ENCODE measurements around the gene CASKIN1.
"Not testable (repeated sequence)": the region's sequence is repeated elsewhere in the genome, so short reads cannot be mapped to it uniquely, and the experiment has no call there.

Gene CASKIN1

DNA sequence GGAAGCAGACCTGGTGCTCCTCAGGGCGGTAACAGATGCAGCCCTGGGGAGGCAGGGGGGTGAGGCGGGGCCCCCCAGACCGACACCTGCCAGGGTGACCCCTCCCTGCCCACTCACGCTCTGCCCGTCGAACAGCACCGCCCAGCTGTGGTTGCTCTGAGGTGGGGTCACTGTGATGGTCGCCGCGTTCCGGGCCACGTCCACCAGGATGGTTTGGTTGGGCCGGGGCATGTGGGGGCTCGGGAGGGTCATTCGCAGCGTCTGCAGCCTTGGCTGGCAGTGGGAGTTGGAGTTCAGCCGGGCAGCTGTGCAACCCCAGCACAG lies 13.6 kb upstream of the CASKIN1 start:
- no peak for DNase-seq

DNA sequence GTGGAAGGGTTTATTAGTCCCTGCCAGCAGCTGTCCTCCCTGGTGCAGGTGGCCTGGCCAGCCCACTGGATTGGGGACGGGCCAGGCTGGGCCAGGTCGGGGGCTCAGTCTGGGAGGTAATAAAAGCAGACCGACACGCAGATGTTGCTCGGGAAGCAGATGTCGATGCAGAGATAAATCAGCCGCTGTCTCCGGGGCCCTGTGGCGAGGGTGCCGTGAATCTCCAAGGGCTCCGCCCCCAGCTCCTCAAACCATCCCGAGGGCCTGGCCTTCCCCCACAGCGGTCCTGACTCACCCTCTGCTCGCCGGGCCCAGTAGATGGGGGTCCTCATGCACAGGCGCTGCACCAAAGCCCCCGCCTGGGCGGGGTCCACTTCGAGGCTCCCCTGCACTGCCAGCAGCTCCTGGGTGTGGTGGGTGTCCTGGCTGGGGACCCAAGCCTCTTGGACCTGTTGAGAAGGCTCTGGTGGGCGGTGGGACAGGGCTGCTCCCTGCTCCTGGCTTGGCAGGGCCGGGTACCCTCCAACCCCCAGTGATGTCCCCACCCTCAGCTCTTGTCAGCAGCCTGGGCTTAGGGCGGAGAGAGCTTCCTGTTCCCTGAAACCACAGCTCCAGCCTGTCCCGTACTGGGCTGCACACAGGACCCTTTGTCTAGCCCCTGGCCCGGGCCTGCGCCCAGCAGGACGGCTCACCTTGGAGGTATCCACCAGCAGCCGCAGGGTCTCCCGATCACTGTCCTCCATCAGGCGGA lies 13.0 kb upstream of the CASKIN1 start:
- no peak for DNase-seq

DNA sequence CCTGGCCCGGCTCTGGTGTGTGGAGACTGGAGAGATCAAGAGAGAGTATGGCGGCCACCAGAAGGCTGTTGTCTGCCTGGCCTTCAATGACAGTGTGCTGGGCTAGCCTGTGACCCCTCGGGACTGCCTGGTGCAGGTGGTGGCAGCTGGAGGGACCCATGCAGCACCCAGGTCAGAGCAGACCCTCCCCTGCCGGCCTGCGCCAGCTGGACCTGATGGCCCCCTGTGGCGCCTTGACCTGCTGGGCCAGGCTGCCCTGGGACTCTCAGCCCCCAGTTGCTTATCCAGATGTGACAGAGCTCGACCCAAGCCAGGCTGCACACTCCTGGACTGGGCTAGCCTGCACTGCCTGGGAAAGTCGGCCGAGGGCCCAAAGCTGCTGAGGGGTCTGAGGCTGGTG lies 12.4 kb upstream of the CASKIN1 start:
- no peak for DNase-seq

DNA sequence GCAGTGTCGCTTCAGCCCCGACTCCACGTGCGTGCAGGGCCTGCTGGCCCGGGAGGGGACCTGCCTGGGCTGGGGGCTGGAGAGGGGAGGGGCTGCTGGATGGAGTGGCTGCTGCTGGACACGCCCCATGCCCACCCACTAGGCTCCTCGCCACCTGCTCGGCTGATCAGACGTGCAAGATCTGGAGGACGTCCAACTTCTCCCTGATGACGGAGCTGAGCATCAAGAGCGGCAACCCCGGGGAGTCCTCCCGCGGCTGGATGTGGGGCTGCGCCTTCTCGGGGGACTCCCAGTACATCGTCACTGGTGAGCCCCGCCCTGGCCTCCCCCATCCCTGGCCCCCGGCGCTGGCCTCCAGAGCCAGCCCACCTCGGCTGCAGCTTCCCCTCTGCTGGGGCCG lies 11.9 kb upstream of the CASKIN1 start:
- DNase-seq: no peak

DNA sequence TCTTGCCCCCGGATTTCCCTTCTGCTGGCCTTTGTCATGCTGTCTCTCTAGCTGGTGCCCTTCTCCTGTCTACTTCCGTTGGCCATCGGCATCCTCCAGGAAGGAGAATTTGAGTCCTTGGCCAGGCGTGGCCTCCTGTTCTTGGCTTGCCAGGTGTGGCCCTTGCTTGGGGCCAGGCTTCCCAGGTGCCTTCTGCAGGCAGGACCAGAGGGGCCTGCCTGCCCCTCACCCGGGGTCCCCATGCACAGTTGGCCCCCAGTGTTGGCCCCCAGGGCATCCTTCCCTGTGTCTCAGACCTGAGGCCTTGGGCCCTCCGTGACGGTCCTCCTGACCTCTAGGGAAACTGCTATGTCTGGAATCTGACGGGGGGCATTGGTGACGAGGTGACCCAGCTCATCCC lies 11.5 kb upstream of the CASKIN1 start:
- DNase-seq: no peak

DNA sequence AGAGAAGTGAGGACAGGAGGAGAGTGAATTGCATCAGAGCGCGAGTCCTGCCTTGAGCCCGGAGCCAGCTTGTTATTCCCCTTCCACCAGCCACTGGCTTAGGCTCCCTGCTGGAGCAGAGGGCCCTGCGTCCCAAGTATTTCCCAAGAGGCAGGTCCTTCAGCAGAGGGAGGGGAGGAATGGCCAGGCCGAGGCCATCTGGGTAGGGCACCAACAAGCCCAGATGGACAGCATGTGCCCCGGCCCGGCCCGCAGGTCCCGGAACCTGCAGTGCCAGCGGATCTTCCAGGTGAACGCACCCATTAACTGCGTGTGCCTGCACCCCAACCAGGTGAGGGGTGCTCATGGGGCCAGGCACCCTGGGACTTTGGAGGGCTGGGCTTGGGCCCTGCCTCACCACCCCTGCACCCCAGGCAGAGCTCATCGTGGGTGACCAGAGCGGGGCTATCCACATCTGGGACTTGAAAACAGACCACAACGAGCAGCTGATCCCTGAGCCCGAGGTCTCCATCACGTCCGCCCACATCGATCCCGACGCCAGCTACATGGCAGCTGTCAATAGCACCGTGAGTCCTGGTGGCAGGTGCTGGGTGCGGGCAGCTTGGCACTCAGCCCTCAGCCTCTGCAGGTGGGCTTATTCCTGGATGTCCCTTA lies 10.5 kb upstream of the CASKIN1 start:
- DNase-seq: no peak

DNA sequence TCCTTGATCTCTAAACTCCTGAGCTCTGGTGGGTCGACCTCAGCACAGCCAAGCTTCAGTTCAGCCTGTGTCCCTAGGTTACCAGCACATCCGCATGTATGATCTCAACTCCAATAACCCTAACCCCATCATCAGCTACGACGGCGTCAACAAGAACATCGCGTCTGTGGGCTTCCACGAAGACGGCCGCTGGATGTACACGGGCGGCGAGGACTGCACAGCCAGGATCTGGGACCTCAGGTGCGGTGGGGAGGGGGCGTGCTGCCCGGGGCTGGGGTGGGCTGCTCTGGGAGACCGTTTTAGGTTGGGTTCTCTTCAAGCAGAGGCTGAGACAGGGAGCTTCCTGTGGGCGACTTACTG lies 10.0 kb upstream of the CASKIN1 start:
- no peak for DNase-seq

DNA sequence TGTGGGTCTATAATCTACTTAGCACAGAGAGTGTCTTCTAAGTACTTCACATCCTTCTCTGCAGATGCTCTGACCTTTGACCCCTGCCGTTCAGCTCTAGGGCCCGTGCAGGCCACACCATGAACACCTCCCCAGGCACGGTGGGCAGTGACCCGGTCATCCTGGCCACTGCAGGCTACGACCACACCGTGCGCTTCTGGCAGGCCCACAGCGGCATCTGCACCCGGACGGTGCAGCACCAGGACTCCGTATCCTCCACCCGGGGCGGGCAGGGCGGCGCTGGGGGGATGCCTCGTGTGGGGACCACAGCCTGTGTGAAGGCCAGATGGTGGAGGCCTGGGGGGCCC lies 9.5 kb upstream of the CASKIN1 start:
- no peak for DNase-seq

DNA sequence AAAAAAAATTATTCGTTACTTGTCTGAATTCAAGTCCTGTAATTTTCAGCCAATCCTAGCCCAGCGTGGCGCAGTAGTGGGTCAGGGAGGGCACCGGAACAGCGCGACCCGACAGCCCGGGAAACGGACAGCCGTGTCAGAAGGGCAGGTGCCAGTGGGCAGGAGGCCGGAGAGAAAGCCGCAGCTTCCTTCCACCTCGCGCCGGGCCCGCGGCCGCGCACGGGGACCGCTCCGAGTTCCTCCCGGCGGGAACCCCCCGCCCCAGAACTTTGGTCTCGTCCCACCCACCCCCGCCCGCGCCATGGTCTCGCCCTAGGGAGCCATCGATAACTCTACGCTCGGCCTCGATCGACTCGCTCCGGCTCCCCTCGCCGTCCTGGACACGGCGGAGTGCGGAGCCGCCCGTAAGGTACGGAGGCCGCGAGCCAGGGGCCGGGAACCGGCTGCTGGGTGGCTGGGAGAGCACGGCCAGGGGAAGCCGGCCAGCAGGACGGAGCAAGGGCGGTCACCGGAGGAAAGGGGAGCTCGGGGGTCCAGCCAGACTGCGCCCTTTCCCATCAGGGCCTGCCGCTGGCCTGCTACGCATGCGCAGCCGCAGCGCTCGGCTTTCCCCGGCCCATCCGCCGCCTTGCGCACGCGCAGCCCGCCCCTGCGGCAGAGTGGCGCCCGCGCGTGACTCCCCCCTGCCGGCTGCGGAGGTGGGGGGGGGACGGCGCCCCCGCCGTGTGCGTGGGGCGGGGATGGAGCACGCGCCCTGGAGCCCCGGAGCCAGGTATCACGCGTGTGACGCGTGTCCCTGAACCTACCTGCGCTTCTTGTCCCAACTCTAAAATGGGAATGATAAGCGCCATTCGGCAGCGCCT lies 8.9 kb upstream of the CASKIN1 start, which contains the start of gene MLST8:
Gene MLST8, plus strand, starts transcription at position 351 of the 863 bp plus-strand sequence. CDS start 632 bp downstream, outside the sequence.
- DNase-seq: peak; percentile 78 to 90

DNA sequence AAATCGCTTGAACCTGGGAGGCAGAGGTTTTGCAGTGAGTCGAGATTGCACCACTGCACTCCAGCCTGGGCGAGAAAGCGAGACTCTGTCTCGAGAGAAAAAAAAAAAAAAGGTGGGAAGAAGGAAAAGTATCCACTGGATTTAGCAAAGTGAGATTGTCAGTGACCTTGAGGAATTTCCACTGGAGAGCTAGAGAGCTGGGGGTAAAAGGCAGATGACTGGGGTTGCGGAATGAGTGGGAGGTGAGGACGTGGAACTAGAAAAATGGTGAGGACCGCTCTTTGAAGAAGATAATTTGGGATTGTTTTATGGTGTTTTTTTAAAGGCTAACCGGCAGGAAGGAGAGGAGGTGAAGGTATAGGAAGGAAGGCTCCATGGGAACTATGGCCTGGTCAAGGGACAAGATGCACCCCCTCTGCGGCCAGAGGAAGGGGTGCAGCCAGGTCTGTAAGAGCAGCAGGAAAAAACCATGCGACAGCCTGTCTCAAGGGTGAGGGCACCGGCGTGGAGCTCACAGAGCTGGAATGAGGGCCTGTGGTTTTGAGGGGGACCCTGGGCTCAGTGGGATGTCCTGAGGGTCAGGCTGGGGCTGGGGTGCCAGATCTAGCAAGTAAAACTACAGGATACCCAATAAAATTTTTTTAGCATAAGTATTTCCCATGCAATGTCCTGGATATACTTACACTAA lies 8.2 kb upstream of the CASKIN1 start:
- DNase-seq: no peak

DNA sequence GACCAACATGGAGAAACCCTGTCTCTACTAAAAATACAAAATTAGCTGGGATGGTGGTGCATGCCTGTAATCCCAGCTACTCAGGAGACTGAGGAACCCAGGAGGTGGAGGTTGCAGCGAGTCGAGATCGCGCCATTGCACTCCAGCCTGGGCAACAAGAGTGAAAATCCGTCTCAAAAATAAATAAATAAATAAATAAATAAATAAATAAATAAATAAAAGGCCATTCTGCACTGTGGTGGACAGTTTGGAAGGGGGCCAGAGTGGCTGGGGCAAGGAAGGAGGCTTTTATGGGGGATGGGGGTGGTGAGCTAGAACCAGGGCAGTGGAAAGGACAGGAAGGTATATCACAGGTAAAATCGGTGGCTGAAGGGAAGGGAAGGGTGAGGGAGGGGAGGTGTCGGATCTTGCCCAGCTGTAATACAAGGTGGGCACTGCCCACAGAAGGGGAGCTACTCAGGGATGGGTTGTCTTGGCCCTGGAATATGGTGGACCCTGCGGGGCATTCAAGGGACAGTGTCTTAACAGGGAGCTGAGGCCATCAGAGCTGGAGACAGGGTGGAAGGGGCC lies 6.8 kb upstream of the CASKIN1 start:
- not testable (repeated sequence) for DNase-seq

DNA sequence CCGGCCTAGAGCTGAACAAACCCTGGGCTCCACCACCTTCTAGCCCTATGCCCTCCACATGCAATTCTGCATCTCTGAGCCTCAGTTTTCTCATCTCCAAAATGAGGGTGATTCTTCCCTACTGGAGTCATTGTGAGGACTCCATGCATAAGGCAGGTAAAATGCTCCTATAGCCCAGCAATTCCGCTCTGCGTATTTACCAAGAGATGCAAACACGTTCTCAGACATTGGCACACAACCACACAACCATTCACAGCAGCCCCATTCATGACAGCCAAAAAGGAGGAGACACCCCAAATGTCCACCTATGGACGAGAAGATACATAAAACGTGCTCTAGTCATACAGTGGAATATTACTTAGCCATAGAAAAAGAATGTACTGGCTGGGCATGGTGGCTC lies 3.9 kb upstream of the CASKIN1 start:
- no peak for DNase-seq

DNA sequence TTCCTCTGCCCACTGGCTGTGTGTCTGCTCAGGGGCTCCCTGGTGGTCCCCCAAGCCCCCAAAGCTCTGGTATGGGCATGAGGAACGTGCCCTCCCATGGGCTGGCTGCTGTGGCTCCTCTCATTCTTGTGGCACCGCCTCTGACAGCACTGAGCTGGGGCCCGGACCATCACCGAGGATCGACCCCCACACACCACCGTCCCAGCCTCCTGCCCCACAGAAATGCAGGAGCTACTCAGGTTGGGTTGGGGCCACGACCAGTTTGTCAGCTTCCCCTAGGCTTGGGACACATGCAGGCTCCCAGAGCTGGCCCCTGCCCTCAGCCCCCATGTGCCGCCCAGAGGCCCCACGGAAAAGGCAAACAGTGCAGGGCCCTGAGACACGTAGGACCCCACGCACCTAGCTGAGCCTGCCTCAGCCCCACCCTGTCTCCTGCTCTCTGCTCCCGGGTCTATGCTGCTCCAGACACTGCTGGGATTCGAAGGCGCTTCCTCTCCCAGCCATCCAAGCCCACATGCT lies 3.3 kb upstream of the CASKIN1 start:
- no peak for DNase-seq

DNA sequence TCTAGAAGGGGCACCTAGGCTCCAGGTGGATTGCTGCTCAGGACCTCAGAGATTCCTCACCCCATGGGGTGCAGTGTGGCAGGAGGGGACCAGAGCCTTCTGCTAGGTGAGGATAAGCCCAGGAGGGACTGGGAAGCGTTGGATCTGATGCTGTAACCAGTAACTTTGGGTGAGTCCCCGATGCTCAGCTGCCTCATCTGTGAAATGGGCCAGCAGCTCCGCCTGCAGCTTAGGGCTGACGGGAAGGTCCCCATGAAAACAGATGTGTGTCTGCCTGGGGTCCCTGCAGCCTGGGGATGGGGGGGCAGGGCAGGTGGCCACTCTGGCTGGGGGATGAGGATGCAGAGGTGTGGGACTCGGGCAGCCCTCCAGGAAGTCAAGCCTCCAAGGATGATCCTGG lies 2.7 kb upstream of the CASKIN1 start:
- DNase-seq: no peak

DNA sequence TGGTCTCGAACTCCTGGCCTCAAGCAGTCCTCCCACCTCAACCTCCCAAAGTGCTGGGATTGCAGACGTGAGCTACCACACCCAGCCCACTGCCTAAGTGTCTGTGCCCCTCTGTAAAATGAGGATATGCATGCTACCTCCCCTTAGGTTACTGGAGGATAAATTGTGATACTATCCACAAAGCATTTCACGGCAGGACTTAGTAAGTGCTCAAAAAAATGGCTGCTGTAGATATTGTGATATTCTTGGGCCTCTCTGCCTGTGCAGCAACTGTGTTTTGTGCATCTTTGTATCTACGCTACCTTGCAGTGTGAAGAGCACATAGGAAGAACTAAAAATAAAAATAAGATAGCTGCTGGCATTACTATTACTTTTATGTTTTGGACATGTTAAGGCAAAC lies 1.9 kb upstream of the CASKIN1 start:
- no peak for DNase-seq

DNA sequence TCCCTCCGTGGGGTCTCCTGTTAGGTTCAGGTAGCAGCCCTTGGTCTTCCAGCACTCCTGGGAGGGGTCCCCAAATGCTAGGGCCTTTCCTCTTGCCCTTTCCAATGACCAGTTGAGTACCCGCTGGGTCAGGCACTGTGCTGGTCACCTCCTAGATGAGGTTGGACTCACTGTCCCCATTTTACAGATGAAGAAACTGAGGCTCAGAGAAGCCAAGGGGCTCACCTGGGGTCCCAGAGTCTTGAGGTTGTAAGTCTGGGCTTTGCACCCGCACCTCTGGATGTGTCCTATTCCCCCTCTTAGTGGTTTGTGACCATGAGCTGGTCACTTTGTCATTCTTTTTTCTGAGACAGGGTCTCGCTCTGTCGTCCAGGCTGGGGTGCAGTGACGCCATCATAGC lies 1.4 kb upstream of the CASKIN1 start:
- DNase-seq: no peak

DNA sequence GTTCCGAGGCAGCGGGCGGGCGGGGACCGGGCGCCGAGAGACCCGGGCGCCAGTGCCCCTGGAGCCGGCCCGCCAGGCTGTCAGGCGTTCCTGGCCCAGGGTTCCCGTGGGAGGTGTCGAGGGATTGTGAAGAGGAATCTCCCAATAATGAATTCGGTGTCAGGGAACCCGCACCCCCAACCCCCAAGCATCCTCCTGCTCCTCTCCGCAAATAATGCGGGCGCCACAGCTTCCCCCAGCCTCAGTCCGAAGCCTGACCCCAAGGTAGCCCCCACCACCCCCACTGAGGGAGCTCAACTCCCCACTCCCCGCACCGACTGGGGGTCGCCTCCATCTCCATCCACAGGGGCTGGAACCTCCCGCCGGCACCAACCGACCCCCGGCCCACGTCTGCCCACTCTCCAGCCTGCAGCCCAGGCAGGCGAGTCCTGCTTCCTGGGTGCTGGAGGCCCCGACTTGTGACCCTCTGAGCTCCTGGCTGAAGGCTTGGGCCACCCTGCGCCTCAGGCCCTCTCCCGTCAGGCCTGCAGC lies 641 bp upstream of the CASKIN1 start:
- no peak for DNase-seq

DNA sequence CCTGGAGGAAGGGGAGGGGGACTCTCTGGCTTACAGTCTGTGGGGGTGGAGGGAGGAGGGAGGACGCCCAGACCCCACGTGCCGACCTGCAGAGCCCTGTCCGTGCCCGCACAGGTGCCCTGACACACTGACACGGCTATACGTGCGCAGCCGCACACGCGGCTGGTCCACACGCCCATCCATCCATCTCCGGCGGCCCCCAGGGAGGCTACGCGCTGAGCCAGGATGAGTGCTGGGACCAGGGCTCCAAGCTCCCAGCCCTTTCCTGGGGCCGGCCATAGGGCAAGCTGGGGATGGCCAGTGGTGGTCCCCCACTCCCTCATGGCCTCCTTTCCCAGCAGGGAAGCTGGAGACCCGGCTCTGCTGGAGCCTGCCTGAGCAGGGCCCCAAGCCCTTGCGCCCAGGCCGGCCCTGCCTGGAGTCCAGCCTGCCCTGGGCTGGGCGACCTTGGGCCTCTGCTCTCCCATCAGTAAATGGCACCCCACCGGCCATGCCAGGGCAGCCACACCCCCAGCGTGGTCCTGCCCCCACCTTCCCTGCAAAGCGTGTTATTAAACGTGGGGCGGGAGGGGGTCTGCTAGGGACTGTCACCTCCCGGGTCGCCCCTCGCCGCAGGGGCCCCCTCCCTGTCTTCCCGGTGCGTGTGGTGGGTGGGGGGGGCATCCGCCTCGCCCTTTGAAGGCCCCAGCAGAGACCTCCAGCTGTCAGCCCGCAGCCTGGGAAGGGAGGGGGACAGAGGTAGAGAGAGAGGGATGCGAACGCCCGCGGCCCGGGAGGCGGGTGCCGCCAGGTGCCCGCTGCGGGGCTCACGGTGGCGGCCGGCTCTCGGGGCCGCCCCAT lies 863 bp downstream of the CASKIN1 start:
- DNase-seq: no peak

DNA sequence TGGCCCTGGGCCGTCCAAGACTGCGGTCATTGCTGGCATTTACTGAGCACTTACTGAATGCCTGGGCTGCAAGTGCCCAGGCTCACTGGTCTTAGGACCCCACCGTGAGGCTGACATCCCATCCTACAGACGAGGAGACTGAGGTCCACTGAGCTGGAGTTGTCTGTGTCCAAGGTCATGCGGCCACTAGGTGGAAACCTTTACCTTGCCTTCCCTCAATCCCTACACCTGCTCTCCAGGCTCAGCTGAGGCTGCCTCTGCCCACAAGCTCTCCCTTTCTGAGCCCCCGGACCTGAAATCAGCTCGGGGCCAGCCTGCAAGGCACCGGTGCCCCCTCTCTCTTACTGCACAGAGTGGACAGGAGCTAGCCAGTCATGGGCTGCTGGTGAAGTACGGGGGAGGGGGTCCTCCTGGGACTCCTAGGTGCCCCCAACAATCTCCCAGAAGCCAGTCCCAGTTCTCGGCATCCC lies 1.5 kb downstream of the CASKIN1 start:
- no peak for DNase-seq

DNA sequence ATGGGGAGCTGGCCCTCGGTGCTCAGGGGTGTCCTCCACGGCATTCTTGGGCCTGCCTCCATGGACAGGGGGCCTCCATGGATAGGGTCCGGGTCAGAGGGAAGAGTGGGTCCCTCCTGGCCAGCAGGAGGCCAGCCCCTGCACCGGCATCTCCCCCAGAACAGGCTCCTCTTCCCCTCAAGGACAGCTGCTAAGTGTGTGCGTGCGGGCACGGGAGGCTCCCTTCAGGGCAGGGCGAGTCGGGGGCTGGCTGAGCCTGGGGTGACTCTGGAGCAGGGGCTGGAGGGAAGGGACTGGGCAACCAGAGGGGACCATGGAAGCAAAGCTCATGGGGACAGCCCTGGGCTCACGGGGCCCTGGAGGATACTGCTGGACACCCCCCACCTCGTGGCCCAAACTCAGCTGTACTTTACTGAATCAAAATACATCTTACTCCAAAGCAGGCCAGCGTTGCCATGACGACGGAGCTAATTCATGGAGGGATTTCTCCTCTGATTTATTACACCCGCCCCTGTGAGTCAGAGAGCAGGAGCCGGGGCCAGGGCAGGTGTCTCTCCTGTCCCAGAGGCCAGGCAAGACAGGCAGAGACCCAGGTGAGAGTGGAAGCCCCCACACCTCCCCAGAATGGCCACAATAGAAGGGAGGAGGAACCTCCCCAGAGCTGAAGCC lies 2.1 kb downstream of the CASKIN1 start:
- no peak for DNase-seq

DNA sequence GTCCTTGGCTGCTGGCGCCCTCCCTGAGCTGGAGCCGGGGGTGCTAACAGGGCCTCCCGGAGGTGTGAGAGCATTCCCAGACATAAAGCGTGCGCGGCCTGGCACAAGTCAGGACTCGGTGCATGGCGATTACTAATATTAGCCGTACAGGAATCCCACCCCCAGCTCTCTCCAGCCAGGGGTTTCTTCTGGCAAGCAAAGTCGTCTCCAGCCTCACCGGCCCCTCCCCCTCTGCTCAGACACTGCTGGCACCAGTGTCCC lies 5.0 kb downstream of the CASKIN1 start:
- no peak for DNase-seq
